Cerebellar cortex (tissue), 1 donor: Measurements from ENCODE around the gene SHISAL2A.

Experiments
- DNase-seq: peaks from one replicate; pipeline ENCODE4 v3.0.0-alpha.2; 2015; ENCODE audit warnings: low spot score

Gene SHISAL2A

GRCh38 chr1:52632732-52633290, at the start of gene SHISAL2A:
SHISAL2A (plus strand) TSS chr1:52633168; CDS start chr1:52633494, 326 bp downstream.
- no peak for DNase-seq

- no peak for DNase-seq
Observed at GRCh38 chr1:52585474-52585873, 47.5 kb upstream of the SHISAL2A start.

DNA sequence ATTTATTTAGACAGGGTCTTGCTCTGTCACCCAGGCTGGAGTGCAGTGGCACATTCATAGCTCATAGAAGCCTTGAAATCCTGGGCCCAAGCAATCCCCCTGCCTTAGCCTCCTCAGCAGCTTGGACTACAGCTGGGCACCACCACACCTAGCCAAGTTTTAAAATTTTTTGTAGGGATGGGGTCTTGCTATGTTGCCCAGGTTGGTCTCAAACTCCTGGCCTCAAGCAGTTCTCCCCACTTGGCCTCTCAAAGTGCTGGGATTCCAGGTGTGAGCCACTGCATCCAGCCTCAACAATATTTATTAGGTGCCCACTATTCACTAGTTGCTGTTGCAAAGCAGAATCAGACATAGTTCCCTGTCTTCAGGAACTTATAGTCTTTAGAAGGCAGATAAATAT, 44.9 kb upstream of the SHISAL2A start:
- no peak for DNase-seq

DNA sequence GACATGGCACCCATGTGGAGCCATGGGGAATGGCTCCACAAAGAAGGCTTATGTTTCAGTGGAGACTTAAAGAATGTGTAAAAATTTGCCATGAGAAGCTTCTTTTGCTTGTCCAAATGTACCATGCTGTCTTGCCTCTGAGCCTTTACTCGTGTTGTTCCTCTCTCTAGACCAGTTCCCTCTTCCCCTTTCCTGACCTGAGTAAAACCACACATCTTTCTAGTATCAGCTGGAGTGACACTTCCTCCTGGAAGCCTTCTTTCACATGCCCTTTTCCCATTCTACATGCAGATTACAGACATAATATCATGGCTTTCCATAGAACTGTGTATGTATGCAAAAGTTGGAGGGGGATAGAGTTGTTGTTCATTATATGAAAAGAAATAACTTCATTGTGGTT, 44.4 kb upstream of the SHISAL2A start:
- DNase-seq = no peak

- no peak for DNase-seq
Observed at GRCh38 chr1:52590266-52590665, 42.7 kb upstream of the SHISAL2A start.

DNA sequence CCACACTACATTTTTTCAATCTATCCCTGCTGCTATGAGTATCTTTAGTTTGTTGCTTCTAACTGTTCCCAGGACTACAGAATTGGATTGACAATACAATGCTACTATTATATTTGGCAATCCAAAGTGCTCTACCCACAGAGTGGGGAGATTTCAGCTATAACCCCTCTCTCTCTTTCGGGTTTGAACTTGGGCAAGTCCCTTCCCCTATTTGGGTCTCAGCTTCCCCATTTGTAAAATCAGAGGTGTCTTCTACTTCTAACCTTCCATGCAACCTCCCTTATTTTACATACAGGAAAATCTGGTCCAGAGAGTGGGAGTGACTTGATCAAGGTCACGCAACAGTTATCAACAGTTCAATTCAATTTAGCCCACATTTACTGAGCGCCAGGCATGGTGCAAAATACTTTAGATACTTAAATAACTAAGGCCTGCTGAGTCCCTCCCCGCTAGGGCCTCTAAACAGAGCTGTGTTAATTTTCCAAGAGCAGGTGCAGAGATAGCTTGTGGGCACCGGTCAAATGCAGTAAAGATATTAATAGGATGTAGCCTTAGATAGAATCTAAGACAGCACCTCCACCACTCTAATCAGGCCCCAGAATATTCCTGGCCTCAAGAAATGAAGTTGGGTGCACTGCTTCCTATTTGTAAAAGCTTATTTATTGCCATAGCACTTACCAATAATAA, 40.2 kb upstream of the SHISAL2A start:
- DNase-seq = no peak

GRCh38 chr1:52593495-52593894, 39.5 kb upstream of the SHISAL2A start:
- DNase-seq = no peak

DNA sequence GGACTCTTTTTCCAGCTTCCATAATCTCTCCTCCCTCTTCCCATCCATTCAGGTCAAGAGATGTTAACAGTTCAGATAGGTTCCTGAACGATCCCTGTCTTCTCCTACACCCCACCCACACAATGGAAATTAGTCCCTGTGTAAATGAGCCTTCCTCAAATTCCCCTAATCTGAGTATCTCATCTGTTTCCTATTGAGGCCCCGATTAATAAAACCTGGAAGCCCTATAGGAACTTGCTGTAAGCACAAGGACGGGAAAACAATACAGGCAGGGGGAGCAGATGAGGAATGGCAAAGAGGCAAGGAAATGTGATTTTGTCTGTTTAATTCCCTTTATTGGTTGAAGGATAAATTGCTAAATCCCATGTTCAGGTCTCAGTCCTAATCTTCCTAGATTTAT, 37.9 kb upstream of the SHISAL2A start:
- DNase-seq = no peak

- DNase-seq = no peak
Observed at GRCh38 chr1:52597912-52598311, 35.1 kb upstream of the SHISAL2A start.

- DNase-seq = no peak
Observed at GRCh38 chr1:52598729-52599128, 34.2 kb upstream of the SHISAL2A start.

DNA sequence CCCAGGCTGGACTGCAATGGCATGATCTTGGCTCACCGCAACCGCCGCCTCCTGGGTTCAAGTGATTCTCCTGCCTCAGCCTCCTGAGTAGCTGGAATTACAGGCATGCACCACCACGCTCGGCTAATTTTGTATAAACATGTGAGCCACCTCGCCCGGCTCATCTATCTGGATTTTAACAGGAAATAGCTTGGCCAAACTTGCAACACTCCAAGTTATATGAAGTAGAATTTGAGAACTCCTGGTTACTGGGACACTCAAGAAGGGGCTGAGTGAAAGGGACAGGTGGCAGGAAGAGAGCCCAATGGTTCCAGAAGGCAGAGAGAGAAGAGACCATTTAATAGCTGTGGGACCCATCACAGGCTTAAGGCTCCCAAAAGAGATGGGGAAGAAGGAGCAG, 33.7 kb upstream of the SHISAL2A start:
- no peak for DNase-seq

DNA sequence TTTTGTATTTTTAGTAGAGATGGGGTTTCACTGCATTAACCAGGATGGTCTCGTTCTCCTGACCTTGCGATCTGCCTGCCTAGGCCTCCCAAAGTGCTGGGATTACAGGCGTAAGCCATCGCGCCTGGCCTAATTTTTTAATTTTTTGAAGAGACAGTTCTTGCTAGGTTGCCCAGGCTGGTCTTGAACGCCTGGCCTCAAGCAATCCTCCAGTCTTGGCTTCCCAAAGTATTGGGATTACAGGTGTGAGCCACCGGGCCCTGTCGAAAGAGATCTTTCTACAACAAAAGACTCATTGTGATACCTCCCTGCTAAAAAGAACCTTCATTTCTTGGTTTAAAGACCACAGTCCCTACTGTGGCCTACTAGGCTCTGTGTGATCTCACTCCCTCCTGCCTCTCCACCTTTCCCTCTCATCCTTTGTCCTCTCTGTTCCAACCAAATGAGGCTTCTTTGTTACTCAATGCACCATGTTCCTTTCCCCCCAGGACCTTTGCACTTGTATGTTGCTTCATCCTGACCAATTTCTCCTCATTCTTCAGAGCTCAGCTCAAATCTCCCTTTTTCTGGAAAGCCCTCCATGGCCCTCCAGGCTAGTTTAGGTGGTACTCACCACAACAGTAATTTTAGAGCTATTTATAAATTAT, 32.3 kb upstream of the SHISAL2A start:
- DNase-seq = no peak

DNA sequence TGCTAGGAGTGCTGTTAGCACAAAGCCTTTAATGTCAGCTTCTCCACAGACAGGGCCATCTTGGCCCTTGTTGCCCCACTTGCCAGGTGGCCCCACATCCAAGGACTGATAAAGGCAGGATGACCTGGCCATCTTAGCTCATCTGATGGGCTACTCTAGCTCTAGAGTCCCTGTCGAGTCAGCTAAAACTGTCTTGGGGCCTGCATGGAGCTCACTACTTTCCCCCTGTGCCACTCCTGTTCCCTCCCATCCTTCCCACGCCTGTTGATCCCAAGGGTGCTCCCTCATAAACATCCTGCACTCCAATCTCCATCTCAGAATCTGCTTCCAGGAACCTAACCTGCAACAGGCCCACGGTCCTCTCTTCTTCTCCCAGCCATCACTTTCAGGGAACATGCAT, 31.4 kb upstream of the SHISAL2A start:
- no peak for DNase-seq

- DNase-seq = peak; percentile 29
Observed at GRCh38 chr1:52601991-52602855, 30.7 kb upstream of the SHISAL2A start, which contains the start of gene GPX7. GPX7 (plus strand) TSS chr1:52602371; CDS start chr1:52602410, 39 bp downstream.

DNA sequence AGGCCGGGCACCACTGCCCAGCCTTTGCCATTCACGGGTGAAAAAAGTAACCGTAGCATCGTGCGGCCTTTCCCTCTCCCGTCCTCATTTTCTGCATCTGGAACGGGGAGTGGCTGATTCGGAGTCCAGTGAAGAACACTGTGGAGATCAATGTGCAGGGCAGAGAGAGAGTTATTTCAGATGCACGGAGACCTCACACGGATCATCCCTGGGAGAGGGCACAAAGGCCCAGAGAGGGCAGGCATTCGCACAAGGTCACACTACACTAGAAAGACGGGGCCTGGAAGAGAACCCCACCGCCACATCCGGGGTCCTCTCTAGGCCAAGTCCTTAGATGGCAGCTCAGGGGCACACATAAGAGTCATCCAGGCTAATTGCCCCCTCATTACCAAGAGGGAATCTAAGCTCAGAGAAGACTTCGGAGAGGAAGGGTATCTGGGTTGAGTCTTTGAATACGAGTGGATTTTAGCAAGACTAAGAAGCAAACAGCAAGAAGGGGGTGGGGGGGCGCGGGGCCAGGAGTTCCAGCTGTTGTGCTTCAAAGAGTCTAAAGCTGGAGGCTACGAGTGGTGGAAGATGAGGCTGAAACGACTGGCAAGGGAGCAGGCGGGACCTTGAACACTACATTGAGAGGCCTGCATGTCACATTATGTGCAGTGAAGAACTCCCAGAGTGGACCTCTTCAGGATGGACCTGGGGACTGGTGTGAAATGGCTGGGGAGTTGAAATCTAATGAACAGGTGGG, 29.9 kb upstream of the SHISAL2A start:
- peak; percentile 10 for DNase-seq

- DNase-seq = peak; percentile 55
Observed at GRCh38 chr1:52603630-52604029, 29.3 kb upstream of the SHISAL2A start.

DNA sequence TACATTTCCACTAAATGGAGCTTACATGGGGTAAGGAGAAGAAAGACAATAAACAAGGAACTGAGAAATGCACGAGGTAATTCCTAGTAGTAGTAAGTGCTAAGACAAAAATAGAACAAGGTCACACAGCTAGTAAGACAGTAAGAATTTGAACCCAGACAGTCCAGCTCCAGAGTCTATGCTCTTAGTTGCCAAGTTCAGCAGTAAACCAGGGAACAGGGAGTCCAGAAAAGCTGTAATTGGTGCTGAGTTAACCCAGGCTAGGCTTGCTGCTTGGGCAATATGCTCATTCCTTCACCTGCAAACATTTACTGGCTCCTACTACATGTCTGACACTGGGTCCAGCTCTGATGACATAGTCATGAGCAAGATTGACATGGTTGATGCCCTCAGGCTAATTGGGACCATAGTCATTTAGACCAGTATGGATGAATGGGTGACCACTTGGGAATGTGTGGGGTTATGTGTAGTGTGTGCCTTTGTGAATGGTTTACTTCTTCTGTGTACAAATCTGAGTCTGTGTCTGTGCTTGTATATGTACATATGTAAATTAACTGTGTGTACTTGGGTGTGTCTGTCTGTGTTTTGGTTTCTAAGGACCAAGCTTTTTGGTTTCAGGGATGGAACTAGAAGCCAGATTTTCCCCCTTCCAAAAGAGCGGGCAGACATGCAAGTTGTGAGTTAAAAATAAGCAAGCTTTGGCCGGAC, 28.8 kb upstream of the SHISAL2A start:
- DNase-seq = no peak

- no peak for DNase-seq
Observed at GRCh38 chr1:52613636-52614373, 19.2 kb upstream of the SHISAL2A start.

- no peak for DNase-seq
Observed at GRCh38 chr1:52614671-52615070, 18.3 kb upstream of the SHISAL2A start.

DNA sequence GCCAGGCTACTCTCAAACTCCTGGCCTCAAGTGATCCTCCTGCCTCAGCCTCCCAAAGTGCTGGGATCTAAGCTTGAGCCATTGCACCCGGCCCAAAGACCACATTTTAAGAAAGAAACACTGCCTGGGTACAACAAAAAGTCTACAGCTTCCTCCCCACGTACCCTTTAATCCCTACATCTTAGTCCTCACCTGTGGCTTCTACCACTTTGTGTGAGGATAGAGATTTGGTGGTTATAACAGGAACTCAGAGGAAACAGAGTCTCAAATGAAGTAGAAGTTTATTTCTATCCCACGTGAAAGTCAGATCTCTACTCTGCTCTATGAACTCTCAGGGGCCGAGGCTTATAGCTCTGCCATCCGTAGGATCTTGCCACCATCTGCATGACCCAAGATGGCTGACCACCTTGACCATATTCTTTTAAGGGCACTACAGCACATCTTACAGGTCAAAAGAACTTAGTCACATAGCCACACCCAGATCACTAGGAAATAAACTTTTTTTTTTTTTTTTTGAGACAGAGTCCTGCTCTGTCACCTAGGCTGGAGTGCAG, 17.4 kb upstream of the SHISAL2A start:
- no peak for DNase-seq
